Measurements from ENCODE around the gene CLCN6. TPM values are rescaled to one million over a fixed set of nuclear protein-coding genes. Genes with fewer than 3 reads are reported as not detected.

The CLCN6 gene
- total and polyA plus RNA-seq, 2 of the 13 experiments (the other 11 are each of a cell fraction or from before 2014, with no cell fraction given), result 14.9 to 19.3 TPM

DNA sequence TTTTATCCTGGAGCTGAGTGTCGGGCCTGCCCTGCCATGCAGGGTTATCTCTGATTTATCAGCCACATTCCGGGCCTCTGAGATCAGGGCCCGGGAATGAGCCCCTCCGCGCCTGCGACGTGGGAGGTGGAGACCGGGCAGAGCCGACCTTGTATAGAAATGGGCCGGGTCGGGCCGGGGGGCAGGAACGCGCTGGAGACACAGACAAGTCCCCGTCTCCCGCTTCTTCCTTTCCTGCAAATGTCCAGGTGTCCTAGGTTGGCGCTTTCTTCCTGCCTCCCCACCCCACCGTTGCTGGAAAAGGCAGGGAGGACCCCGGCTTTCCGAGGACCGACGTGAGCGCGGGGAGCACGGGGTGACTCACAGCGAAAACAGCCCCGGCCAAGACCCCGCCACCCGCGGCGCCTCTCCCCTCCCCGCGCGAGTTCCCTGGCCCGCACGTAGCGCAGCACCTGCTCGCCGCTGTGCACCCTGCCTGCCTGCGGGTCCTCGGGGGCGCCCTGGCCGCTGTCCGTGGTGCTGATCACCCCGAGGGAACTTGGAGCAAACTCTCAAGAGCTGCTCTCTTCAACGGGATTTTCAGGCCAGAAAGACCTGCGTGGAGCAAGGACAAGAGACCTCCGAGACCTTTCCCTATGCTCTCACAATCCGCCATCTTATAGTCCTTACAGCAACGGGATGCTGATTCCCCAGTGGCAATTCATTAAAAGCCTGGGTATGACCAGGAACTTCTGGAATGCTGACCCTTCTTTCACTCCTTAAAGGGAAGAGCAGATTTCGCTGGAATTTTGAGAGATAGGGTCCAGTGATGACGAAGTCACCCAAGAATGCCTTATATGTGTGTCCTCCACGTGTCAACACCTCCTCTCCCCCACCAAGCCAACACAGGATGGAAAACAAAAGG, 53.2 kb downstream of the CLCN6 start (continued):
- TF ChIP-seq, protein P1, sequence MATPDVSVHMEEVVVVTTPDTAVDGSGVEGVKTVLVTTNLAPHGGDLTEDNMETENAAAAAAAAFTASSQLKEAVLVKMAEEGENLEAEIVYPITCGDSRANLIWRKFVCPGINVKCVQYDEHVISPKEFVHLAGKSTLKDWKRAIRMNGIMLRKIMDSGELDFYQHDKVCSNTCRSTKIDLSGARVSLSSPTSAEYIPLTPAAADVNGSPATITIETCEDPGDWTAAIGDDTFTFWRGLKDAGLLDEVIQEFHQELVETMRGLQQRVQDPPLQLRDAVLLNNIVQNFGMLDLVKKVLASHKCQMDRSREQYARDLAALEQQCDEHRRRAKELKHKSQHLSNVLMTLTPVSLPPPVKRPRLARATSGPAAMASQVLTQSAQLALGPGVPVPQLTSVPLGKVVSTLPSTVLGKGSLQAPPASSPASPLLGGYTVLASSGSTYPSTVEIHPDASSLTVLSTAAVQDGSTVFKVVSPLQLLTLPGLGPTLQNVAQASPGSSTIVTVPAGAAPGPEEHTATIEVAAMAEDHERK (CRISPR knock-in tag; IDR thresholded peaks at IDR 0.05; ENCODE audit: low read depth), result no peak
- TF ChIP-seq SRSF1 (optimal IDR thresholded peaks at IDR 0.05; ENCODE audit: low read depth, low read length), result no peak
- peak; percentile 70; the same call in 1 of the 2 replicates for TF ChIP-seq JUNB (CRISPR knock-in tag; IDR thresholded peaks at IDR 0.05; ENCODE audit: borderline replicate concordance)
- TF ChIP-seq GRHL1 (CRISPR knock-in tag; conservative IDR thresholded peaks at IDR 0.05), result no peak
- TF ChIP-seq, protein P2, sequence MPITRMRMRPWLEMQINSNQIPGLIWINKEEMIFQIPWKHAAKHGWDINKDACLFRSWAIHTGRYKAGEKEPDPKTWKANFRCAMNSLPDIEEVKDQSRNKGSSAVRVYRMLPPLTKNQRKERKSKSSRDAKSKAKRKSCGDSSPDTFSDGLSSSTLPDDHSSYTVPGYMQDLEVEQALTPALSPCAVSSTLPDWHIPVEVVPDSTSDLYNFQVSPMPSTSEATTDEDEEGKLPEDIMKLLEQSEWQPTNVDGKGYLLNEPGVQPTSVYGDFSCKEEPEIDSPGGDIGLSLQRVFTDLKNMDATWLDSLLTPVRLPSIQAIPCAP (CRISPR knock-in tag; IDR thresholded peaks at IDR 0.05; ENCODE audit: low read depth), result peak; percentile 73; the same call in 1 of the 2 replicates
- TF ChIP-seq, protein P3, sequence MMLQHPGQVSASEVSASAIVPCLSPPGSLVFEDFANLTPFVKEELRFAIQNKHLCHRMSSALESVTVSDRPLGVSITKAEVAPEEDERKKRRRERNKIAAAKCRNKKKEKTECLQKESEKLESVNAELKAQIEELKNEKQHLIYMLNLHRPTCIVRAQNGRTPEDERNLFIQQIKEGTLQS (CRISPR knock-in tag; IDR thresholded peaks at IDR 0.05), result peak; percentile 84
- no peak for TF ChIP-seq SMARCE1 (IDR thresholded peaks at IDR 0.05; ENCODE audit: borderline replicate concordance)
- TF ChIP-seq, protein P4, sequence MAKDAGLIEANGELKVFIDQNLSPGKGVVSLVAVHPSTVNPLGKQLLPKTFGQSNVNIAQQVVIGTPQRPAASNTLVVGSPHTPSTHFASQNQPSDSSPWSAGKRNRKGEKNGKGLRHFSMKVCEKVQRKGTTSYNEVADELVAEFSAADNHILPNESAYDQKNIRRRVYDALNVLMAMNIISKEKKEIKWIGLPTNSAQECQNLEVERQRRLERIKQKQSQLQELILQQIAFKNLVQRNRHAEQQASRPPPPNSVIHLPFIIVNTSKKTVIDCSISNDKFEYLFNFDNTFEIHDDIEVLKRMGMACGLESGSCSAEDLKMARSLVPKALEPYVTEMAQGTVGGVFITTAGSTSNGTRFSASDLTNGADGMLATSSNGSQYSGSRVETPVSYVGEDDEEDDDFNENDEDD (CRISPR knock-in tag; IDR thresholded peaks at IDR 0.05; ENCODE audit: borderline replicate concordance), result no peak
- peak; percentile 94 for TF ChIP-seq ZNF530 (CRISPR knock-in tag; IDR thresholded peaks at IDR 0.05; ENCODE audit: low read depth)
- no peak; the same call in 1 of the 2 replicates for TF ChIP-seq MTF2 (CRISPR knock-in tag; IDR thresholded peaks at IDR 0.05; ENCODE audit: borderline replicate concordance)
- TF ChIP-seq PHF20 (CRISPR knock-in tag; IDR thresholded peaks at IDR 0.05), result peak; percentile 67
- peak; percentile 97 for TF ChIP-seq ZMAT3 (CRISPR knock-in tag; conservative IDR thresholded peaks at IDR 0.05)
- TF ChIP-seq ZNF747 (CRISPR knock-in tag; IDR thresholded peaks at IDR 0.05; ENCODE audit: borderline replicate concordance), result no peak; the same call in 1 of the 2 replicates
- TF ChIP-seq LCORL (IDR thresholded peaks at IDR 0.05), result no peak
- peak; percentile 66; the same call in 1 of the 2 replicates for TF ChIP-seq LCORL (CRISPR knock-in tag; IDR thresholded peaks at IDR 0.05)
- TF ChIP-seq SRSF4 (IDR thresholded peaks at IDR 0.05; ENCODE audit: low read depth, low read length, poor library complexity, severe bottlenecking), result no peak
- TF ChIP-seq CENPX (CRISPR knock-in tag; IDR thresholded peaks at IDR 0.05), result no peak
- TF ChIP-seq TOPORS (CRISPR knock-in tag; IDR thresholded peaks at IDR 0.05), result peak; percentile 55; the same call in 1 of the 2 replicates
- 0 out of 2 replicates have a peak, but pooled peaks have one; percentile 23 for TF ChIP-seq KDM6A (CRISPR knock-in tag; IDR thresholded peaks at IDR 0.05; ENCODE audit: low read depth)
- peak; percentile 88; the same call in 1 of the 2 replicates for TF ChIP-seq ZBTB1 (CRISPR knock-in tag; IDR thresholded peaks at IDR 0.05; ENCODE audit: borderline replicate concordance)
- TF ChIP-seq GFI1 (CRISPR knock-in tag; IDR thresholded peaks at IDR 0.05; ENCODE audit: borderline replicate concordance), result 0 out of 2 replicates have a peak, but pooled peaks have one; percentile 36
- TF ChIP-seq NFYC (CRISPR knock-in tag; IDR thresholded peaks at IDR 0.05), result peak; percentile 45
- peak; percentile 48 for TF ChIP-seq NFYB (CRISPR knock-in tag; IDR thresholded peaks at IDR 0.05)

Measured in HepG2 (cell line).